ENCODE results near the gene MAP1LC3B.

DNA sequence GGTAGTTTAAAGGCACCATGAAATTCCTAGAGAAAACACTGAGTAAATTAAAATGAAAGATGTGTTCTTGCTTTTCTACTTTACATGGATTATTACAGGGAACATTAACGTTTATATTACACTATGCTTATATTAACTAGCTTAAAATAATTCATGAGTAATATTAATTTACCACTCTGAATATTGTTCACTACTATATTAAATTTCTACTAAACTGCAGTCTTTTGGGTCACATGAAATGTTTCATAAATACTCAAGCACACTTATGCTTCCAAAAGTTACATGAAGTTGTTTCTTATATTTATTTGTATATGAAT lies 3.4 kb upstream of the MAP1LC3B start:
- TF ChIP-seq, protein P1, sequence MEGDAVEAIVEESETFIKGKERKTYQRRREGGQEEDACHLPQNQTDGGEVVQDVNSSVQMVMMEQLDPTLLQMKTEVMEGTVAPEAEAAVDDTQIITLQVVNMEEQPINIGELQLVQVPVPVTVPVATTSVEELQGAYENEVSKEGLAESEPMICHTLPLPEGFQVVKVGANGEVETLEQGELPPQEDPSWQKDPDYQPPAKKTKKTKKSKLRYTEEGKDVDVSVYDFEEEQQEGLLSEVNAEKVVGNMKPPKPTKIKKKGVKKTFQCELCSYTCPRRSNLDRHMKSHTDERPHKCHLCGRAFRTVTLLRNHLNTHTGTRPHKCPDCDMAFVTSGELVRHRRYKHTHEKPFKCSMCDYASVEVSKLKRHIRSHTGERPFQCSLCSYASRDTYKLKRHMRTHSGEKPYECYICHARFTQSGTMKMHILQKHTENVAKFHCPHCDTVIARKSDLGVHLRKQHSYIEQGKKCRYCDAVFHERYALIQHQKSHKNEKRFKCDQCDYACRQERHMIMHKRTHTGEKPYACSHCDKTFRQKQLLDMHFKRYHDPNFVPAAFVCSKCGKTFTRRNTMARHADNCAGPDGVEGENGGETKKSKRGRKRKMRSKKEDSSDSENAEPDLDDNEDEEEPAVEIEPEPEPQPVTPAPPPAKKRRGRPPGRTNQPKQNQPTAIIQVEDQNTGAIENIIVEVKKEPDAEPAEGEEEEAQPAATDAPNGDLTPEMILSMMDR (IDR thresholded peaks at IDR 0.05; ENCODE audit: insufficient read depth, low read length) = no peak
- TF ChIP-seq POLR2AphosphoS5 (IDR thresholded peaks at IDR 0.05; ENCODE audit: low read depth) = no peak
- TF ChIP-seq GABPA (IDR thresholded peaks at IDR 0.05; ENCODE audit: low read depth) = no peak

Data from HL-60 (cell line).